ENCODE results near the gene IL15. TPM values are rescaled to one million over a fixed set of nuclear protein-coding genes. Genes with fewer than 3 reads are reported as not detected.

The IL15 gene
- total RNA-seq, 1 donor from 2014 or later = 3.8 TPM

DNA sequence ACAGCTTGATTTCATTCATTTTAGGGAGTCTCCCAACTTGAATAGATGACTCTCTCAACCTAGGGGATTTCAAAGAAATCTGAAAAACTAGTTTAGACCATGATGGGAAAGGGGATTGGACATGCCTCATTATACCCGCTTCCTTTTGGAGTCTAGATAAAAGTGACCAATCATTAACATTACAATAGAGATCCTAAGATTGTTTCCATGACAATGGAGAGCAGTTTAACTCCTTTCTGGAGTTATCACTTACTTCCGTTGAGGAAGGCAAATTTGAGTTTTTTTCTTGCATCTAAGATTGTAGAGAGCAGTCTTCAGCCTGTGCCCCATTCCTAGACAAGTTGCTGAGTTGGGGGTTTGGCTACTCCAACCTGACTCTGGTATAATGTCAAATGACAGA is 11.4 kb upstream of the IL15 start:
- H3K36me3 Mint-ChIP-seq (ENCODE audit: unreplicated experiment) = no peaks in the 10 kb centered on the region
- no peaks in the 10 kb centered on the region for H3K4me1 Mint-ChIP-seq (ENCODE audit: unreplicated experiment)
- no peak for TF ChIP-seq CTCF (IDR thresholded peaks at IDR 0.05)
- no peak overlapping the region for H3K27ac Mint-ChIP-seq (ENCODE audit: unreplicated experiment)
- H3K27me3 Mint-ChIP-seq (ENCODE audit: unreplicated experiment) = no peaks in the 10 kb centered on the region
- no peaks in the 10 kb centered on the region for H3K9me3 Mint-ChIP-seq (ENCODE audit: unreplicated experiment)
- no peak for DNase-seq (ENCODE audit: extremely low spot score, unreplicated experiment)
- no peak overlapping the region for H3K4me3 Mint-ChIP-seq (ENCODE audit: unreplicated experiment)

- H3K4me3 Mint-ChIP-seq (ENCODE audit: unreplicated experiment) = no peak overlapping the region
- H3K9me3 Mint-ChIP-seq (ENCODE audit: unreplicated experiment) = no peaks in the 10 kb centered on the region
- H3K4me1 Mint-ChIP-seq (ENCODE audit: unreplicated experiment) = peaks cover 3% of the 10 kb centered on the region
- TF ChIP-seq CTCF (IDR thresholded peaks at IDR 0.05) = no peak
- no peaks in the 10 kb centered on the region for H3K27me3 Mint-ChIP-seq (ENCODE audit: unreplicated experiment)
- H3K36me3 Mint-ChIP-seq (ENCODE audit: unreplicated experiment) = no peaks in the 10 kb centered on the region
- no peak for DNase-seq (ENCODE audit: extremely low spot score, unreplicated experiment)
- no peak overlapping the region for H3K27ac Mint-ChIP-seq (ENCODE audit: unreplicated experiment)
These were observed 5.5 kb upstream of the IL15 start for GRCh38 chr4:141630854-141631253.

DNA sequence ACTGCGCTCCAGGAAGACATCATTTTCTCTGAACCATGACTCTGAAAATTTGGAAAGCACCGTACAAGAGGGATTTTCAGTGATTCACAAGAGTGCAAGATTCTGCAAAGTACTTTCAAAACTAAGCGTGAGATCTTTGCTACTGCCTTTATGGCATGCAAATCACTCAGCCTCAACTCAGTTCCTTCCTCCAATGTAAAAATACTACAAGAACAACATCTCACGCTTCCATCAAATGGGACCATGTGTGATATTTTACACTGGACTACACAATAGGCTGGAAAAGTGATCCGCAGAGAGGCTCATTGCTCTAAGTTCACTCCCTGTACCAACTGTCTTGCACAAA is 674 bp upstream of the IL15 start:
- H3K27me3 Mint-ChIP-seq (ENCODE audit: unreplicated experiment) = no peaks in the 10 kb centered on the region
- no peak for TF ChIP-seq CTCF (IDR thresholded peaks at IDR 0.05)
- H3K36me3 Mint-ChIP-seq (ENCODE audit: unreplicated experiment) = no peaks in the 10 kb centered on the region
- peak overlapping the region; percentile 93 for H3K27ac Mint-ChIP-seq (ENCODE audit: unreplicated experiment)
- no peaks in the 10 kb centered on the region for H3K9me3 Mint-ChIP-seq (ENCODE audit: unreplicated experiment)
- peaks cover 28% of the 10 kb centered on the region for H3K4me1 Mint-ChIP-seq (ENCODE audit: unreplicated experiment)
- no peak for DNase-seq (ENCODE audit: extremely low spot score, unreplicated experiment)
- H3K4me3 Mint-ChIP-seq (ENCODE audit: unreplicated experiment) = peak overlapping the region; percentile 97

- peak; percentile 86 for DNase-seq (ENCODE audit: extremely low spot score, unreplicated experiment)
- Mint-ChIP-seq H3K36me3 (ENCODE audit: unreplicated experiment) (no peaks in the 10 kb centered on the region), H3K4me3 (ENCODE audit: unreplicated experiment) (peak overlapping the region; percentile 97), H3K4me1 (ENCODE audit: unreplicated experiment) (peaks cover 30% of the 10 kb centered on the region), H3K27ac (ENCODE audit: unreplicated experiment) (peak overlapping the region; percentile 93), H3K27me3 (ENCODE audit: unreplicated experiment) (no peaks in the 10 kb centered on the region), H3K9me3 (ENCODE audit: unreplicated experiment) (no peaks in the 10 kb centered on the region)
- no peak for TF ChIP-seq CTCF (IDR thresholded peaks at IDR 0.05)
These were observed 533 bp downstream of the IL15 start for GRCh38 chr4:141636771-141637460.

DNA sequence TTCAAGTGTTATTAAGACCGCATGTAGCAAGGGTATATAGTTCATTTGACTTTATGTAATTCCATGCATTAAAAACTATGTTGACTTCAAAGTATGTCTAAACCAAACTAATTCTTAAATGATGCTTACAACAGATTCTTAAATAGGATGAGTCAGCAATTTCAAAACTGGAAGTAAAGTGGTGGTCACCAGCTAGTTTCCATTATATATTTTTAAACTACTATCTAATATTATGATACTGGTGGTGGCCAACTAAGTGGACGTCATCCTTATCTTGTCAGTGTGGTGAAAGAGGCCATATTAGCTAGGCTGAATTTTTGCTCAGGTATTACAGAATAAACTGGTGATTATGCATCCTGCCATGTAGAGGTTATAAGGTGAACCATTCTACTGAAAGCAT is 1.2 kb downstream of the IL15 start:
- H3K9me3 Mint-ChIP-seq (ENCODE audit: unreplicated experiment) = no peaks in the 10 kb centered on the region
- H3K4me1 Mint-ChIP-seq (ENCODE audit: unreplicated experiment) = peaks cover 32% of the 10 kb centered on the region
- peak overlapping the region; percentile 93 for H3K27ac Mint-ChIP-seq (ENCODE audit: unreplicated experiment)
- DNase-seq (ENCODE audit: extremely low spot score, unreplicated experiment) = no peak
- H3K36me3 Mint-ChIP-seq (ENCODE audit: unreplicated experiment) = no peaks in the 10 kb centered on the region
- H3K27me3 Mint-ChIP-seq (ENCODE audit: unreplicated experiment) = no peaks in the 10 kb centered on the region
- peak overlapping the region; percentile 97 for H3K4me3 Mint-ChIP-seq (ENCODE audit: unreplicated experiment)
- no peak for TF ChIP-seq CTCF (IDR thresholded peaks at IDR 0.05)
